Posterior vena cava (tissue), 2 donors: ENCODE results near the gene ATP5ME. TPM values are rescaled to one million over a fixed set of nuclear protein-coding genes. Genes with fewer than 3 reads are reported as not detected.
A peak's percentile ranks its signal among the peaks of the same experiment; 100 is the strongest.
"Not testable (repeated sequence)": the region's sequence is repeated elsewhere in the genome, so short reads cannot be mapped to it uniquely, and the experiment has no call there.

Experiments
- DNase-seq: peaks from one replicate; pipeline ENCODE4 v3.0.0-alpha.2; 2020; ENCODE audit warnings: low spot score
- intact Hi-C, 2 donors: fragments of 100-400 bp; cut with DNase I; formaldehyde crosslinking; loops; one replicate each; pipeline versions ENCODE4 v1.14.1 to v1.14.2; 2022 to 2023
- total RNA-seq, 2 donors: library from RNA; stranded (reverse); fragmentation: NEBNext Ultra II Directional; extraction: Animal tissue kit (Norgen Biotek cat#: 25700); gene quantifications; one replicate each; pipeline ENCODE4 v1.2.1, GENCODE V29; 2021
- donor health status: DM: yes; HTN: yes; CAD: no.
- donor health status: DM: yes; HTN: yes; CAD: no.

Gene ATP5ME
- total RNA-seq, 2 donors from 2014 or later, result 180 to 237 TPM

GRCh38 chr4:675980-676870, 2.1 kb upstream of the ATP5ME start:
- intact Hi-C loops, result loop anchor here in 1 of 2 donors (2.0 kb wide), 1 partner anchor 73 kb away; no protein-coding TSS in a partner anchor

DNA sequence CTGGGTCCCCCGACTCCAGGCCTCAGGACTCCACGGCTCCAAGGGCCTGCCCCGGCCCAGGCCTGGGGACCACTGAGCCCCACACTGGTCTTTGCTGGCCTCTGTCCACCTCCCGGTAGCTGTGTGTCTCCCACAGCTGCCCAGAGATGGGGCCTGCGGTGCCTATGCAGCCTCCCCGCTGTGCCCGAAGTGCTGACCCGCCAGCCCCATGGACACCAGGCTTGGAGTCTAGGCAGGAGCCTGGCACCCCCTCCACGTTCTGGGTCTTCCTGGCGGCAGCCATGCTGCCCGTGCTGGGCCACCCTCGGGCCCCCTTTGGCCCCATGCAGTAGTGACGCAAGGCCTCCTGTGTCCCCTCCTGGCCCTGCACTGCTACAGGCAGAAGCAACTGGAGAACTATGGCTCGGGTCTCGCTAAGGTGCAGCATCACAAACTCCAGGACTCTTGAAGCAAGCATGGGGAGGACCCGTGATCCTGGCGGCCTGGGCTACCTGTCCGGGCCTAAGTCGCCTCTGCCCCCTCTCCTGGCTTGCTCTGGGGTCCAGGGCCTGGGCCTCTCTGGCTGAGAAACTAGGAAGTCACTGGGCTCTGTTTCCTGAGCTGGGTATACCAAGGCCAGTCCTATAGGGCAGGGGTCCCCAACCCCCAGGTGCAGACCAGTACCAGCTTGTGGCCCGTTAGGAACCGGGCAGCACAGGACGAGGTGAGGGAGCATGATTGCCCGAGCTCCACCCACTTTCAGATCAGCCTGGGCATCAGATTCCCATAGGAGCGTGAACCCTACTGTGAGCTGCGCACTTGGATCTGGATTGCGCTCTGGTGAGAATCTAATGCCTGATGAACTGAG, 1.2 kb upstream of the ATP5ME start:
- no peak for DNase-seq

More at GRCh38 chr4:675980-676870, 2.1 kb upstream of the ATP5ME start:
- no peak for DNase-seq

DNA sequence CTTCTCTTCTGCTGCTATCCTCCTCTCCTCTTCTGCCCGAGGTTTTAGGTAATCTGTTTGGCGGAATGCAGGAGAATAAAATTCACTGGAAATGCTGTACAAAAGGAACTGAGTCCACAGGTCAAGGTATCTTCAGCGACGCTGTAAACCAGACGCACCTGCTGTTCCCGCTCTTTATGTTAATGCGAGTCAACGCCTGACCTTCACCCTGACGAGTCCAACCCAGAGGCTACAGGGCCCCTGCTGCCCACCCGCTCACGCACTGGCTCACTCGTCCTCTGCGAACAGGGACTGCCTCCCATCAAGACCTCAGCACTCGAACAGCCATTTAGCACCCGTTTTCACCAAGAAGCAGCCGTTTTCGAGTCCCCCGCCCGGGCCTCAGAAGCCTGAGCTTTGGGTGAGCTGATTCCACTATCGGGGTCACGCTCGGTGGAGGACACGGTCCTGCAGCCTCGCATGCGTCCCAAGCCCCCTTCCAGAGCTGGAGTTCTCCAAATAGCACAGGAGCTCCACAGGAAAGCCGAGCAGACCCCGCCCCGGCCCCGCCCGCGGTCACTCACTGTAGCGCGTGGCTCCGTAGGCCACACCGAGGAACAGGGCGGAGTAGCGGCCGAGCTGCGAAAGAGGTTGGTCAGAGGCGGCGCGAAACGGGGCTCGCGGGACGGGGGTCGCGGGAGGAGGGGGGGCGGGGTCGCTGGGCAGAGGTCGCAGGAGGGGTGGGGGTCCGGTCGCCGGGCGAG, 556 bp downstream of the ATP5ME start:
- intact Hi-C loops, result no loop called here
- DNase-seq, result no peak

More for the DNA sequence above, 1.2 kb upstream of the ATP5ME start:
- intact Hi-C loops, result no loop called here

DNA sequence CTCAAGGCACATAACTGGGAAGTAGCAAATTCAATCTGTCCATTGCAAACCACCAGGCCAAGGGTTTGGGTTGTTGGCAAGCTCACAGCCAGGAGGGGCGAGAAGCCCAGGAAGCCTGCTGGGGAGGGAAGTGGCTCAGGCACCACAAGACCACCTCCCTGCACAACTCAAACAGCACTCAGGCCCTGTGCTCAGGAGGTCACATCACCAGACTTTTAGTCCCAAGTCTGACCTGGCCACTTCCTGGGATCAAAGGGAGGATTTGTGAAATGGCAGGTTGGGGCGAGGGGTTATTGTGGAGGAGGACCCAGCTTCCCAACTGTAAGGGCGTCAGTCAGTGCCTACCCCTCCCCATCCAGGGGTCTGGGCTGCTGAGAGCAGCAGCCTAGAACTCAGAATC, 2.3 kb downstream of the ATP5ME start:
- DNase-seq, result no peak
- intact Hi-C loops, result no loop called here

- DNase-seq, intact Hi-C loops: not testable (repeated sequence)
Measured at GRCh38 chr4:669806-670559, 4.1 kb downstream of the ATP5ME start.

DNA sequence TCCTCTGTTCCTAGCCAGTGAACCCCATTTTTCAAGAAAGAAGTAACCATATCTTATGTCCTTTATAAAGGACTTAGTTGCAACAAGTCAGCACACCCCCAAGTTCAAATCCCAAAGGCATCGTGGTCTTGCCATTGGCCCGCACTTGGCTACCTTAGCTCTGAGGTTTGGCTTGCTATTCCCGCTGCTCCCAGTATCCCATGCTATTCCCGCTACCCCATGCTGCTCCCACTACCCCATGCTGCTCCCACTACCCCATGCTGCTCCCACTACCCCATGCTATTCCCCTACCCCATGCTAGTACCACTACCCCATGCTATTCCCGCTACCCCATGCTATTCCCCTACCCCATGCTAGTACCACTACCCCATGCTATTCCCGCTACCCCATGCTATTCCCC, 5.9 kb downstream of the ATP5ME start:
- DNase-seq, result not testable (repeated sequence)

DNA sequence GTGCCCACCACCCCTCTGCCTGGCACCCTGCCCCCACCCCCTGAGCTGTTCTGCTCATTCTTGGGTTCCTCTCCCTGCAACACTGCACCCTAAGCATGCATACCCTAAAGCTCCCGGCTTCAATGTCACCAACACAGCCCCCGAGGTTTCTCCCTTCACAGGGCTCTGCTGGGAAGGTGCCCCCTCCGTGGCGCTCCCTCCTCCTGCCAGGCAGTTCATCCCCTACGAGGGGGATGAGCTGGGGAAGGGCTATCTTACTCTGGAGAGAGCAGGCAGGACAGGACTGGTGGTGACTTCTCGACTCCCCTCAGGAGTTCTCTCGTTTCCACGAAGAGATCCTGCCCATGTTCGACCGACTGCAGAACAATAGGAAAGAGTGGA, 6.5 kb downstream of the ATP5ME start:
- intact Hi-C loops, result no loop called here
- no peak for DNase-seq

More for the DNA sequence above, 5.9 kb downstream of the ATP5ME start:
- intact Hi-C loops, result not testable (repeated sequence)

GRCh38 chr4:666822-667544, 7.1 kb downstream of the ATP5ME start:
- intact Hi-C loops, result no loop called here
- DNase-seq, result no peak

- no peak for DNase-seq
- intact Hi-C loops, result no loop called here
Measured at GRCh38 chr4:666436-666810, 7.7 kb downstream of the ATP5ME start.

DNA sequence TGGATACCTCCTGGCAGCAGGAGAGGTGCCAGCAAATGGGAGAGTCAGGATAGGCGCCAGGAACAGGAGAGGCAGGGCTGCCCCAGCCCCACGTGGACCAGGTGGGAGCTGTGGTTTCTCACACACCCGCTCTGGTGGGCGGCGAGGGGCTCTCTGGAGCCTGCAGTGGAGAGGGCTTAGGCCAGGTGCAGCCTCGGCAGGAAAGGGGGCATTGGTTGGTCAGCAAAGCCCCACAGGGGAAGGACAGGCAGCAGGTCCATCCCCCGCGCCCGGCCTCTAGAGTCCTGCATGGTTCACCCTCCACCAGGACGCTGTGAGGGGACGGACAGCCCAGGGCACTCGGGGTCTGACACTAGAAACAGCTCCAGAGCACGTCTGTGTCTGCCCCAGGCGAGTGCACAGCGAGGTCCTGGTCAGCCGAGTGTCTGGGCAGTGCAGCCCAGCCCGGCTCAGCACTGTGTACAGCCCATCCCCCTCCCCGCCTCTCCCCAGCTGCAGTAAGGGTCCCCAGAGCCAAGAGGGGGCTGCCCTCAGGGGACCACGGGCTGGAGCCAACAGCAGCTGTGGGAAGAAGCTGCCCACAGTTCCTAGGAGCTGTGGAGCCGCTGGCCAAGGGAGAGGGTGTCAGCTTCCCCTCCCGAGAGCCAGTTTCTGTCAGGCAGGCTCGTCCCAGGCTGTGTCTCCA, 8.2 kb downstream of the ATP5ME start:
- intact Hi-C loops, result no loop called here
- no peak for DNase-seq

DNA sequence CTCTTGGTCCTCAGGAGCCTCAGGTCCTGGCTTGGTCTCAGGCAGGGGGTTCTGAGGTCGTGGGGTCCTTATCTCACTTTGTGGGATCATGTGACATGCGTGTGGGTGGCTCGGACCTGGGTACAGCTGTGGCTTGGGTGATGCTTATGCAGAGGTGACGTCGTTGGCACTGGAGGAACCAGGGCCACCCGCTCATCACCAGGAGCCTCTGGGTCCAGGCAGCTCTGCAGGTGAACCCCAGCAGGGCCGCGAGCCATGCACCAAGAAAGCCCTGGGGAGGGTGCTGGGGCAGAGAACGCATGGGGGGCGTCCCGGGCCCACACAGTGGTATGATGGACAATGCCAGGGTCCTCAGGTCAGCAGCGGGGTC, 8.7 kb downstream of the ATP5ME start:
- DNase-seq, result peak; percentile 41
- intact Hi-C loops, result no loop called here

DNA sequence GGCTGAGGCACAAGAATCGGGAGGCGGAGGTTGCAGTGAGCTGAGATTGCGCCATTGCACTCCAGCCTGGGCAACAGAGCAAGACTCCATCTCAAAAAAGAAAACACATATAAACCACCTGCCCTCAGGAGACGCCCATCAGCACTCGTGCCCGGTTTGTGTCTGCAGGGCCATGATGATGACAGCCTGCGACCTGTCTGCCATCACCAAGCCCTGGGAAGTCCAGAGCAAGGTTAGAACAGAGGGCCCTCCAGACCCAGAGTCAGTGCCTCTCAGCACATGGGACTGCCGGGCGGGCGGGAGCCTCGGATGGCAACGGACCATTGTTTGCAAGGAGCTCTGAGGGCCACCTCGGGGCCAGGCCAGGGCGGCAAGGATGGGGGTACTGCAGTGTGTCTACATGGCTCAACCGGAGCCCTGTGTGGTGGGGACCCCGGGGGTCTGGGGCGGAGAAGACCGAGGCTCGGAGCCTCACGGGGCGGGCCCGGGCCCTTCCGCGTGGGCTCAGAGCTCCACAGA, 9.3 kb downstream of the ATP5ME start:
- peak; percentile 67 for DNase-seq

DNA sequence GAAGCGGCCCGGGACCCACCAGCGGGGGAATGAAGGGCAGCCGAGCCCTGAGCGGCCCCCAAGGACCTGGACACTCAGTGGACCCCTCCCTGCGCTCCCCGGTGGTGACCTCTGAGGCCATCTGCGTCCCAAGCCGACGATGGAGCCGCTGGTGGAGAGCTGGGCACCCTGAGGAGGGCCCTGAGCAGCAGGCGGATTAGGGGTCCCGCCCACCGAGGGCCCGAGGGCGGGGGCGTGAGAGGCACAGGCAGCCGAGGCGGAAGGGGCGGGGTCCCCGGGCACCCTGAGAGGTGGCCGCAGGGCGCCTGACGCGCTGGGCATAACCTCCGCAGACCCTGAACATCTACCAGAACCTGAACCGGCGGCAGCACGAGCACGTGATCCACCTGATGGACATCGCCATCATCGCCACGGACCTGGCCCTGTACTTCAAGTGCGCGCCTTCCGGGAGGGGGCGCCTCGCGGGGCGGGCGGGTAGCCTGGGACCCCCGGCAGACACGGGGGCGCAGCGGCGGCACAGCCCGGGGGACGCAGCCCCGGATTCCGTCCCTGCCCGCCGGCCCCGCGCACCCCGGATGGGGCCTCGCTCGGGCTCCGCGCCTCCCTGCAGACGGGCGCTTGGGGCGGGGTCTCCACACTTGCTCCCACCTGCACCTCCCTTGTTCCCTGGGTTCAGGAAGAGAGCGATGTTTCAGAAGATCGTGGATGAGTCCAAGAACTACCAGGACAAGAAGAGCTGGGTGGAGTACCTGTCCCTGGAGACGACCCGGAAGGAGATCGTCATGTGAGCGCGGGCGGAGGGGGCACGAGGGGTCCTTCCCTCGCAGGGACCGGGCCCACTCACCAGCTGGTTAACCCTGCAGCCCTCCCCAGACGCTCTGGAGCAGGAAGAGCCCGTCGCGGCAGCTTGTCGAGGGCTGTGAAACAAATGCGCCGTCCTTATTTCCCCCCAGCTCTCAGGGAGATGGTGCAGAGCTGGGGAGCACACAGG, 10.3 kb downstream of the ATP5ME start:
- intact Hi-C loops, result no loop called here
- peak; percentile 90 for DNase-seq

More for the DNA sequence above, 9.3 kb downstream of the ATP5ME start:
- intact Hi-C loops, result no loop called here

- peak; percentile 63 for DNase-seq
- intact Hi-C loops, result no loop called here
Measured at GRCh38 chr4:663046-663437, 11.0 kb downstream of the ATP5ME start.

- intact Hi-C loops, result no loop called here
- peak; percentile 77 for DNase-seq
Measured at GRCh38 chr4:661881-662761, 12.0 kb downstream of the ATP5ME start.
